H1 (cell line): ENCODE results near the gene ZP2.

Experiments used
- POLR2AphosphoS5 ChIP-seq: IDR thresholded peaks from 2 replicates; pipeline ENCODE4 v1.6.1; 2011; ENCODE audit warnings: low read depth, low read length
- RBBP5 ChIP-seq: IDR thresholded peaks from 2 replicates; pipeline ENCODE4 v1.7.1; 2012; ENCODE audit warnings: low read depth, mild to moderate bottlenecking, inconsistent platforms, low read length, moderate library complexity, borderline replicate concordance
- TF ChIP-seq, protein P1 (sequence below), 3 experiments: IDR thresholded peaks; 1 replicate in 2 of 3; 2 replicates in 1 of 3; pipeline versions ENCODE4 v1.5.1 to v1.6.1; 2011; ENCODE audit warnings: low read length in 3 of 3, mild to moderate bottlenecking in 3 of 3, inconsistent platforms in 2 of 3, low read depth in 1 of 3, moderate library complexity in 1 of 3; ENCODE audit not compliant: insufficient read depth in 1 of 3; ENCODE audit errors: control extremely low read depth in 1 of 3

GRCh38 chr16:21227866-21228265 is 16.5 kb upstream of the ZP2 start:
- no peak for TF ChIP-seq RBBP5
- TF ChIP-seq POLR2AphosphoS5 = no peak
- TF ChIP-seq, protein P1, sequence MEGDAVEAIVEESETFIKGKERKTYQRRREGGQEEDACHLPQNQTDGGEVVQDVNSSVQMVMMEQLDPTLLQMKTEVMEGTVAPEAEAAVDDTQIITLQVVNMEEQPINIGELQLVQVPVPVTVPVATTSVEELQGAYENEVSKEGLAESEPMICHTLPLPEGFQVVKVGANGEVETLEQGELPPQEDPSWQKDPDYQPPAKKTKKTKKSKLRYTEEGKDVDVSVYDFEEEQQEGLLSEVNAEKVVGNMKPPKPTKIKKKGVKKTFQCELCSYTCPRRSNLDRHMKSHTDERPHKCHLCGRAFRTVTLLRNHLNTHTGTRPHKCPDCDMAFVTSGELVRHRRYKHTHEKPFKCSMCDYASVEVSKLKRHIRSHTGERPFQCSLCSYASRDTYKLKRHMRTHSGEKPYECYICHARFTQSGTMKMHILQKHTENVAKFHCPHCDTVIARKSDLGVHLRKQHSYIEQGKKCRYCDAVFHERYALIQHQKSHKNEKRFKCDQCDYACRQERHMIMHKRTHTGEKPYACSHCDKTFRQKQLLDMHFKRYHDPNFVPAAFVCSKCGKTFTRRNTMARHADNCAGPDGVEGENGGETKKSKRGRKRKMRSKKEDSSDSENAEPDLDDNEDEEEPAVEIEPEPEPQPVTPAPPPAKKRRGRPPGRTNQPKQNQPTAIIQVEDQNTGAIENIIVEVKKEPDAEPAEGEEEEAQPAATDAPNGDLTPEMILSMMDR (IDR thresholded peaks at IDR 0.05; ENCODE audit: control extremely low read depth in 1 of 3, insufficient read depth in 1 of 3, low read depth in 1 of 3, low read length in 3 of 3) = no peak
